Thyroid gland (tissue), 4 donors: Measurements from ENCODE around the gene COASY.

Experiments
- POLR2A ChIP-seq, 2 donors: fragments of 450-650 bp; IDR thresholded peaks; one replicate each; pipeline ENCODE4 v1.6.1; 2017; ENCODE audit warnings: antibody characterized with exemption in 2 of 2, mild to moderate bottlenecking in 2 of 2, moderate library complexity in 1 of 2
- TF ChIP-seq, protein P1 (sequence below), 6 experiments: fragments of 200-600 bp in 3 of 6; fragments of 450-650 bp in 3 of 6; sonication (generic) in 3 of 6; IDR thresholded peaks; one replicate each; pipeline ENCODE4 v1.5.1; 2016 to 2019; ENCODE audit warnings: antibody characterized with exemption in 6 of 6, mild to moderate bottlenecking in 2 of 6, inconsistent platforms in 1 of 6, moderate library complexity in 1 of 6

DNA sequence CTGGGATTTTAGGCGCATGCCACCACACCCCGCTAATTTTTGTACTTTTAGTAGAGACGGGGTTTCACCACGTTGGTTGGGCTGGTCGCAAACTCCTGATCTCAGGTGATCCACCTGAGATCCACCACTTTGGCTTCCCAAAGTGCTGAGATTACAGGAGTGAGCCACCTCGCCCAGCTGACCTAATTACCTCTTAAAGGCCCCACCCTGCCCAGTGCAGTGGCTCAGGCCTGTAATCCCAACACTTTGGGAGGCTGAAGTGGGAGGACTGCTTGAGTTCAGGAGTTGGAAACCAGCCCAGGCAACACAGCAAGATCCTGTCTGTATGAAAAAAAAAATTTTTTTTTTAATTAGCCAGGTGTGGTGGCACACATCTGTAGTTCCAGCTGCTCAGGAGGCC, 2.9 kb upstream of the COASY start:
- no peak for TF ChIP-seq POLR2A (IDR thresholded peaks at IDR 0.05)
- TF ChIP-seq, protein P1, sequence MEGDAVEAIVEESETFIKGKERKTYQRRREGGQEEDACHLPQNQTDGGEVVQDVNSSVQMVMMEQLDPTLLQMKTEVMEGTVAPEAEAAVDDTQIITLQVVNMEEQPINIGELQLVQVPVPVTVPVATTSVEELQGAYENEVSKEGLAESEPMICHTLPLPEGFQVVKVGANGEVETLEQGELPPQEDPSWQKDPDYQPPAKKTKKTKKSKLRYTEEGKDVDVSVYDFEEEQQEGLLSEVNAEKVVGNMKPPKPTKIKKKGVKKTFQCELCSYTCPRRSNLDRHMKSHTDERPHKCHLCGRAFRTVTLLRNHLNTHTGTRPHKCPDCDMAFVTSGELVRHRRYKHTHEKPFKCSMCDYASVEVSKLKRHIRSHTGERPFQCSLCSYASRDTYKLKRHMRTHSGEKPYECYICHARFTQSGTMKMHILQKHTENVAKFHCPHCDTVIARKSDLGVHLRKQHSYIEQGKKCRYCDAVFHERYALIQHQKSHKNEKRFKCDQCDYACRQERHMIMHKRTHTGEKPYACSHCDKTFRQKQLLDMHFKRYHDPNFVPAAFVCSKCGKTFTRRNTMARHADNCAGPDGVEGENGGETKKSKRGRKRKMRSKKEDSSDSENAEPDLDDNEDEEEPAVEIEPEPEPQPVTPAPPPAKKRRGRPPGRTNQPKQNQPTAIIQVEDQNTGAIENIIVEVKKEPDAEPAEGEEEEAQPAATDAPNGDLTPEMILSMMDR (IDR thresholded peaks at IDR 0.05) = no peak
